Measurements from ENCODE around the gene FAM161B. TPM values are rescaled to one million over a fixed set of nuclear protein-coding genes. Genes with fewer than 3 reads are reported as not detected.

Gene FAM161B
- total and polyA plus RNA-seq, 2 of the 13 experiments (the other 11 are each of a cell fraction or from before 2014, with no cell fraction given), result 1.6 to 2.0 TPM

DNA sequence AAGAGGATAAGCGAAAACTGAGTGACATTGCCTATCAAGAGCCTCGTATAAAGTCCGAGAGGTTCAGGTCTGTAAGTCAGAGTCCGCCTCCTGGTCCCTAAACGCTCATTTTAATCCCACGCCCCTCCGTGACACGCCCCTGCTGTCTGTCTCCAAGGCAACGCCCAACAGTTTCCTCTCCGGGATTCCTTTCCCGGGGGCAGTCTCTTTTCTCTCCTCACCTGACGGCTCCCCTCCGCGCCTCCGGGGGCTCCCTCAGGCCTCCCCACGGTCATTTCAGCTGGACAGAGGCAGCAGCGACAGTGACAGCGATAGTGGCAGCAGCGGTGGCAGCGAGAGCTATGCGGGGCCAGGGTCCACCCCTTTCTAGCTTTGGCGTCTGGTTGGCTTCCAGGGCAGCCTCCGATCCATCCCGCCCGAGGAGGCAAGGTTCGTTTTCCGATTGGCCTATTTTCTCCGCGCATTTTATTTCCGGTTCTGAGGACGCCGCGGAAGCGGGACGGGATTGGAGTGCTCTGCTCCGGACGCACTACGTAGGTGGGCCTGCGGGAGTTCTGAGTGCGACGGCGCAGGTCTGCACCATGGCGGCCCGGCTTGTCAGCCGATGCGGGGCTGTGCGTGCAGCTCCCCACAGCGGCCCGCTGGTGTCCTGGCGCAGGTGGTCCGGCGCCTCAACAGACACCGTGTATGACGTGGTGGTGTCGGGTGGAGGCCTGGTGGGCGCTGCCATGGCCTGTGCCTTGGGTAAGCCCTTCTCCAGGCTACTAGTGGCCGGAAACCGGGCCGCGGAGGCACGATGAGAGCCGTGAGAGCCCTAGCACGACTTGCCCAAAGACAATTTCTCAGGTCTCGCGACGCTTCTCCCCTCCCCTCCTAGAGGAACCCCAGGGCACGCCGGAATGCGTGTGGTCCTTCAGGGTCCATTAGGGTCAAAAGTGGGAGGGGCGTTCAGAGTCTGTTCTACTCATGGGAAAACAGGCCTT, at the start of gene FAM161B, which contains the start of gene COQ6 (continued):
- TF ChIP-seq ZZZ3 (CRISPR knock-in tag; IDR thresholded peaks at IDR 0.05; ENCODE audit: borderline replicate concordance), result 0 out of 2 replicates have a peak, but pooled peaks have one; percentile 71
- TF ChIP-seq ZNF674 (CRISPR knock-in tag; IDR thresholded peaks at IDR 0.05; ENCODE audit: low read depth), result no peak
- TF ChIP-seq XRCC5 (optimal IDR thresholded peaks at IDR 0.05; ENCODE audit: low read length), result peak; percentile 32
- no peak for TF ChIP-seq ZNF616 (CRISPR knock-in tag; IDR thresholded peaks at IDR 0.05; ENCODE audit: low read depth)
- TF ChIP-seq MEIS1 (CRISPR knock-in tag; IDR thresholded peaks at IDR 0.05; ENCODE audit: borderline replicate concordance), result peak; percentile 68
- TF ChIP-seq, protein P1, sequence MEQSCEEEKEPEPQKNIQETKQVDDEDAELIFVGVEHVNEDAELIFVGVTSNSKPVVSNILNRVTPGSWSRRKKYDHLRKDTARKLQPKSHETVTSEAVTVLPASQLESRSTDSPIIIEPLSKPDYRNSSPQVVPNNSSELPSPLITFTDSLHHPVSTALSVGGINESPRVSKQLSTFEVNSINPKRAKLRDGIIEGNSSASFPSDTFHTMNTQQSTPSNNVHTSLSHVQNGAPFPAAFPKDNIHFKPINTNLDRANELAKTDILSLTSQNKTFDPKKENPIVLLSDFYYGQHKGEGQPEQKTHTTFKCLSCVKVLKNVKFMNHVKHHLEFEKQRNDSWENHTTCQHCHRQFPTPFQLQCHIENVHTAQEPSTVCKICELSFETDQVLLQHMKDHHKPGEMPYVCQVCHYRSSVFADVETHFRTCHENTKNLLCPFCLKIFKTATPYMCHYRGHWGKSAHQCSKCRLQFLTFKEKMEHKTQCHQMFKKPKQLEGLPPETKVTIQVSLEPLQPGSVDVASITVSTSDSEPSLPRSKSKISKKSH (CRISPR knock-in tag; IDR thresholded peaks at IDR 0.05; ENCODE audit: borderline replicate concordance), result peak; percentile 89; the same call in 1 of the 2 replicates
- peak in 1 of 2 experiments; percentile 5; a peak in 1 of 4 replicates for TF ChIP-seq EP300 (IDR thresholded peaks at IDR 0.05; ENCODE audit: low read depth in 2 of 2, low read length in 2 of 2)
- TF ChIP-seq EP300 (CRISPR knock-in tag; IDR thresholded peaks at IDR 0.05; ENCODE audit: borderline replicate concordance), result no peak
- peak; percentile 41; the same call in 1 of the 2 replicates for TF ChIP-seq ZNF235 (CRISPR knock-in tag; IDR thresholded peaks at IDR 0.05; ENCODE audit: borderline replicate concordance)
- TF ChIP-seq ZNF607 (CRISPR knock-in tag; IDR thresholded peaks at IDR 0.05; ENCODE audit: borderline replicate concordance), result peak; percentile 76; the same call in 1 of the 2 replicates
- TF ChIP-seq EED (CRISPR knock-in tag; IDR thresholded peaks at IDR 0.05), result peak; percentile 99
- peak; percentile 98 for TF ChIP-seq NR2C2 (CRISPR knock-in tag; IDR thresholded peaks at IDR 0.05; ENCODE audit: borderline replicate concordance)
- peak; percentile 81; the same call in 1 of the 2 replicates for TF ChIP-seq ETV5 (CRISPR knock-in tag; IDR thresholded peaks at IDR 0.05; ENCODE audit: borderline replicate concordance)
- TF ChIP-seq EEA1 (CRISPR knock-in tag; IDR thresholded peaks at IDR 0.05; ENCODE audit: borderline replicate concordance), result peak; percentile 58; the same call in 1 of the 2 replicates
- TF ChIP-seq ZNF678 (CRISPR knock-in tag; IDR thresholded peaks at IDR 0.05), result no peak; the same call in 1 of the 2 replicates
- peak; percentile 80; the same call in 1 of the 2 replicates for TF ChIP-seq ZFP37 (CRISPR knock-in tag; IDR thresholded peaks at IDR 0.05; ENCODE audit: borderline replicate concordance)
- TF ChIP-seq, protein P2, sequence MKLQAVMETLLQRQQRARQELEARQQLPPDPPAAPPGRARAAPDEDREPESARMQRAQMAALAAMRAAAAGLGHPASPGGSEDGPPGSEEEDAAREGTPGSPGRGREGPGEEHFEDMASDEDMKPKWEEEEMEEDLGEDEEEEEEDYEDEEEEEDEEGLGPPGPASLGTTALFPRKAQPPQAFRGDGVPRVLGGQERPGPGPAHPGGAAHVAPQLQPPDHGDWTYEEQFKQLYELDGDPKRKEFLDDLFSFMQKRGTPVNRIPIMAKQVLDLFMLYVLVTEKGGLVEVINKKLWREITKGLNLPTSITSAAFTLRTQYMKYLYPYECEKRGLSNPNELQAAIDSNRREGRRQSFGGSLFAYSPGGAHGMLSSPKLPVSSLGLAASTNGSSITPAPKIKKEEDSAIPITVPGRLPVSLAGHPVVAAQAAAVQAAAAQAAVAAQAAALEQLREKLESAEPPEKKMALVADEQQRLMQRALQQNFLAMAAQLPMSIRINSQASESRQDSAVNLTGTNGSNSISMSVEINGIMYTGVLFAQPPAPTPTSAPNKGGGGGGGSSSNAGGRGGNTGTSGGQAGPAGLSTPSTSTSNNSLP (IDR thresholded peaks at IDR 0.05; ENCODE audit: low read depth, low read length), result peak; percentile 43; the same call in 1 of the 2 replicates
- TF ChIP-seq ZNF749 (CRISPR knock-in tag; IDR thresholded peaks at IDR 0.05; ENCODE audit: borderline replicate concordance), result peak; percentile 62; the same call in 1 of the 2 replicates
- no peak for TF ChIP-seq NKX3-1 (CRISPR knock-in tag; IDR thresholded peaks at IDR 0.05)
- TF ChIP-seq FIP1L1 (IDR thresholded peaks at IDR 0.05; ENCODE audit: borderline replicate concordance, insufficient read depth, low read depth, low read length), result 0 out of 2 replicates have a peak, but pooled peaks have one; percentile 41
- TF ChIP-seq, protein P3, sequence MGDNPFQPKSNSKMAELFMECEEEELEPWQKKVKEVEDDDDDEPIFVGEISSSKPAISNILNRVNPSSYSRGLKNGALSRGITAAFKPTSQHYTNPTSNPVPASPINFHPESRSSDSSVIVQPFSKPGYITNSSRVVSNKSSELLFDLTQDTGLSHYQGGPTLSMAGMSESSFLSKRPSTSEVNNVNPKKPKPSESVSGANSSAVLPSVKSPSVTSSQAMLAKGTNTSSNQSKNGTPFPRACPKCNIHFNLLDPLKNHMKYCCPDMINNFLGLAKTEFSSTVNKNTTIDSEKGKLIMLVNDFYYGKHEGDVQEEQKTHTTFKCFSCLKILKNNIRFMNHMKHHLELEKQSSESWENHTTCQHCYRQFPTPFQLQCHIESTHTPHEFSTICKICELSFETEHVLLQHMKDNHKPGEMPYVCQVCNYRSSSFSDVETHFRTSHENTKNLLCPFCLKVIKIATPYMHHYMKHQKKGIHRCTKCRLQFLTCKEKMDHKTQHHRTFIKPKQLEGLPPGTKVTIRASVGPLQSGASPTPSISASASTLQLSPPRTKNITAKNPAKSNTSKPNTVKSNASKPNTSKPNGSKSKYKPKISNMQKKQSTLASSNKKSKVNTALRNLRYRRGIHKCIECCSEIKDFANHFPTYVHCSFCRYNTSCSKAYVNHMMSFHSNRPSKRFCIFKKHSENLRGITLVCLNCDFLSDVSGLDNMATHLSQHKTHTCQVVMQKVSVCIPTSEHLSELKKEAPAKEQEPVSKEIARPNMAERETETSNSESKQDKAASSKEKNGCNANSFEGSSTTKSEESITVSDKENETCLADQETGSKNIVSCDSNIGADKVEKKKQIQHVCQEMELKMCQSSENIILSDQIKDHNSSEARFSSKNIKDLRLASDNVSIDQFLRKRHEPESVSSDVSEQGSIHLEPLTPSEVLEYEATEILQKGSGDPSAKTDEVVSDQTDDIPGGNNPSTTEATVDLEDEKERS (CRISPR knock-in tag; IDR thresholded peaks at IDR 0.05), result no peak

All from HepG2 (cell line).